HG03521 (cell line): Measurements from ENCODE around the gene BACH2.

Experiments
- ATAC-seq: cut with Tn5 transposase; IDR thresholded peaks from one replicate; pipeline ENCODE4 v1.9.1; 2021; ENCODE audit warnings: mild to moderate bottlenecking, moderate library complexity; ENCODE audit not compliant: unreplicated experiment

Gene BACH2

GRCh38 chr6:90106449-90106848, 190.2 kb downstream of the BACH2 start:
- no peak for ATAC-seq

GRCh38 chr6:90105506-90106170, 191.0 kb downstream of the BACH2 start:
- ATAC-seq: no peak

- peak; percentile 79 for ATAC-seq
These were observed 193.4 kb downstream of the BACH2 start for GRCh38 chr6:90103056-90103800.

- ATAC-seq: no peak
These were observed 195.2 kb downstream of the BACH2 start for GRCh38 chr6:90101403-90101802.

GRCh38 chr6:90100059-90100665, 196.5 kb downstream of the BACH2 start:
- ATAC-seq: no peak

GRCh38 chr6:90098627-90099026, 198.0 kb downstream of the BACH2 start:
- ATAC-seq: no peak

- no peak for ATAC-seq
These were observed 198.6 kb downstream of the BACH2 start for GRCh38 chr6:90098001-90098531.

GRCh38 chr6:90097356-90097755, 199.3 kb downstream of the BACH2 start:
- no peak for ATAC-seq

GRCh38 chr6:90096818-90097217, 199.8 kb downstream of the BACH2 start:
- ATAC-seq: no peak

- ATAC-seq: no peak
These were observed 200.9 kb downstream of the BACH2 start for GRCh38 chr6:90095788-90096187.

- no peak for ATAC-seq
These were observed 201.5 kb downstream of the BACH2 start for GRCh38 chr6:90095145-90095544.

GRCh38 chr6:90093558-90094073, 203.0 kb downstream of the BACH2 start:
- ATAC-seq: no peak

GRCh38 chr6:90090866-90091265, 205.8 kb downstream of the BACH2 start:
- no peak for ATAC-seq

- ATAC-seq: no peak
These were observed 208.6 kb downstream of the BACH2 start for GRCh38 chr6:90088009-90088408.

- no peak for ATAC-seq
These were observed 209.4 kb downstream of the BACH2 start for GRCh38 chr6:90087106-90087833.

GRCh38 chr6:90086517-90086916, 210.1 kb downstream of the BACH2 start:
- no peak for ATAC-seq

- ATAC-seq: peak; percentile 56
These were observed 212.8 kb downstream of the BACH2 start for GRCh38 chr6:90083891-90084290.

- no peak for ATAC-seq
These were observed 213.8 kb downstream of the BACH2 start for GRCh38 chr6:90082847-90083246.

- peak; percentile 84 for ATAC-seq
These were observed 215.7 kb downstream of the BACH2 start for GRCh38 chr6:90080876-90081481.
